ENCODE data around the gene VPS37B. TPM values are rescaled to one million over a fixed set of nuclear protein-coding genes. Genes with fewer than 3 reads are reported as not detected.

Gene VPS37B
- total and polyA plus RNA-seq, 2 donors, result 8.9 to 28.2 TPM

DNA sequence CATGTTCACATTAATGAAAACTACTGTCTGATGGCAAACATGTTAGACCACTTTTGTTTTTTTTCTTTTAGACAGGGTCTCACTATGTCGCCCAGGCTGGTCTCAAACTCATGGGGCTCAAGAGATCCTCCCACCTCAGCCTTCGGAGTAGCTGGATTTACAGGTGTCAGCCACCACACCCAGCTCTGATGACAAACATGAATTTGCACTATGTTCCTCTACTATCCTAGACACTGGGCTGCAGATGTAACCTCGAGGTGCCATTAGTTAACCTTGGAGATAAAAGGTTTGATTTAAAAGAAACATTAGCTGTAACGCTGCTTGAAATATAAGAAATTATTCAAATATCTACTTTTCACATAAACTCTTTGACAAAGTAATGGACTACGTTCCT, 8.1 kb downstream of the VPS37B start:
- H3K27ac ChIP-seq (ENCODE audit: low read depth in 1 of 2, low read length in 1 of 2), result peak overlapping the region; percentile 85 to 89
- no peak for DNase-seq (ENCODE audit: low read depth in 6 of 9, low spot score in 9 of 9)
- 14% methylated on average over 5 of the region's 5 CpGs for WGBS
- peaks cover 48 to 82% of the 10 kb centered on the region in 2 donors for H3K4me1 ChIP-seq (ENCODE audit: control insufficient read depth in 2 of 2, insufficient read depth in 2 of 2, low read length in 2 of 2)
- no peaks in the 10 kb centered on the region for H3K36me3 ChIP-seq (ENCODE audit: control insufficient read depth in 2 of 2, insufficient read depth in 2 of 2, low read length in 1 of 2)
- H3K9me3 ChIP-seq (ENCODE audit: control insufficient read depth in 2 of 2, insufficient read depth in 1 of 2, low read length in 1 of 2), result no peaks in the 10 kb centered on the region
- peak overlapping the region in 1 of 2 donors; percentile 39 for H3K4me3 ChIP-seq (ENCODE audit: low read length in 2 of 2)
- no peaks in the 10 kb centered on the region for H3K27me3 ChIP-seq (ENCODE audit: control insufficient read depth in 2 of 2, insufficient read depth in 1 of 2, low read length in 1 of 2)

DNA sequence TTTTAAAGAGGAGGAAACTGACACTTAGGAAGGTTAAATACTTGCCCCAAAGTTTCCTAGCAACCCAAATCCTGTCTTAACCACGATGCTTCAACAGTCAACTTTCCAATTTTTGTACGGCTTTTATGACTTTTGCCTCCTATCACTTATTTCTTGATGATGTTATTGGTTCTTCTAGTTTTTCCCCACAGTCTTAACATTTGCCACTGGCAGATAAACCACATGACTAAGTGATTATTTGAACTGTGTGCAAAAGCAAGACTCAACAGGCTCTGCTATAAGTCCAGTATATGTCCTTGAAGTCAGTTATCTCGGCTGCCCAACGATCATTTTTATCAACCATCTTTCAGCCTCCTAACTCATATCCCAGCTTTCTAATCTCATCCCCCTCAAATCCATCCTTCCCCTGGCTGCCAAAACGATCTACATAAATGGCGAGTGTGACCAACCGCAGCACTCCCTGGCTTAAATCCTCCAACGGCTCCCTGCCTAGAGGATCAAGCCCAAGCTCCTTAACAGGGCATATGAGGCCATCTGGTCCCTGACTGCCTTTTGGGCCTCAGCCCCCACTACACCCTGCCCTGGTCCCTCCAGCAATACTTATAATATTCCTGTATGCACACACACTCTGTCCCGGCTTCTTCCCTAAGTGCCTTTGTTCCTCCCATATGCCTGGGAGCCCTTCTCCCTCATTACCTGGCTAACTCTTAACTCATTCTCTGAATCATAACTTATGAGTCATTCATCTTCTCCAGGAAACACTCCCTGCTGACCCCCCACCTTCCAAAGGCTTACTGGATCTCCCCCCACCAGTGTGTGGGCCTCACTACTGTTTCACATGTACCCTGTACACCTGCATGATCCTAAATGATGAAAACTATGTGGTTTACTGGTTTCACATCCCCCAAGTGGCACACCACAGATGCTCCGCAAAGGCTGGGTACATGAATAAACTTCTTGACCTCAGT, 8.8 kb downstream of the VPS37B start:
- Histone ChIP-seq H3K27ac (ENCODE audit: low read depth in 1 of 2, low read length in 1 of 2) (peak overlapping the region; percentile 85 to 89), H3K4me1 (ENCODE audit: control insufficient read depth in 2 of 2, insufficient read depth in 2 of 2, low read length in 2 of 2) (peaks cover 49 to 78% of the 10 kb centered on the region in 2 donors), H3K4me3 (ENCODE audit: low read length in 2 of 2) (no peak overlapping the region), H3K9me3 (ENCODE audit: control insufficient read depth in 2 of 2, insufficient read depth in 1 of 2, low read length in 1 of 2) (no peaks in the 10 kb centered on the region), H3K36me3 (ENCODE audit: control insufficient read depth in 2 of 2, insufficient read depth in 2 of 2, low read length in 1 of 2) (no peaks in the 10 kb centered on the region), H3K27me3 (ENCODE audit: control insufficient read depth in 2 of 2, insufficient read depth in 1 of 2, low read length in 1 of 2) (no peaks in the 10 kb centered on the region)
- peak in 2 of 9 donors; percentile 58 to 80 for DNase-seq (ENCODE audit: low read depth in 6 of 9, low spot score in 9 of 9)
- 59% methylated on average over 10 of the region's 10 CpGs for WGBS

DNA sequence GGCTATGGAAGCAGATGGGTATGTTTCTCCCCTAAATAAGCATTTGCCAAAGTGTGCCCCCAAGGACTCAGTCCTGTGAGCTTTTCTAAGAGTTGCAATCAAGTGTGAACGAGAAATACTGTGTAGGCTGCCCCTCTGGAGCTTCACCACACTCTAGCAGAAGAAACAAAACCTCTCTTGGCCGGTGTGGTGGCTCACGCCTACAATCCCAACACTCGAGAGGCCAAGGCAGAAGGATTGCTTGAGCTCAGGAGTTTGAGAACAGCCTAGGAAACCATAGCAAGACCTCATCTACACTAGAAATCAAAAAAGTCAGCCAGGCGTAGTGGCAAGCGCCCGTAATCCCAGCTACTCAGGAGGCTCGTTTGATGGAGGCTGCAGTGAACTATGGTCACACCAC, 9.8 kb downstream of the VPS37B start:
- no peak overlapping the region for H3K27ac ChIP-seq (ENCODE audit: low read depth in 1 of 2, low read length in 1 of 2)
- no peaks in the 10 kb centered on the region for H3K9me3 ChIP-seq (ENCODE audit: control insufficient read depth in 2 of 2, insufficient read depth in 1 of 2, low read length in 1 of 2)
- no peaks in the 10 kb centered on the region for H3K27me3 ChIP-seq (ENCODE audit: control insufficient read depth in 2 of 2, insufficient read depth in 1 of 2, low read length in 1 of 2)
- H3K4me1 ChIP-seq (ENCODE audit: control insufficient read depth in 2 of 2, insufficient read depth in 2 of 2, low read length in 2 of 2), result peaks cover 53 to 74% of the 10 kb centered on the region in 2 donors
- H3K36me3 ChIP-seq (ENCODE audit: control insufficient read depth in 2 of 2, insufficient read depth in 2 of 2, low read length in 1 of 2), result no peaks in the 10 kb centered on the region
- WGBS, result 91% methylated on average over 8 of the region's 8 CpGs
- no peak for DNase-seq (ENCODE audit: low read depth in 6 of 9, low spot score in 9 of 9)
- no peak overlapping the region for H3K4me3 ChIP-seq (ENCODE audit: low read length in 2 of 2)

DNA sequence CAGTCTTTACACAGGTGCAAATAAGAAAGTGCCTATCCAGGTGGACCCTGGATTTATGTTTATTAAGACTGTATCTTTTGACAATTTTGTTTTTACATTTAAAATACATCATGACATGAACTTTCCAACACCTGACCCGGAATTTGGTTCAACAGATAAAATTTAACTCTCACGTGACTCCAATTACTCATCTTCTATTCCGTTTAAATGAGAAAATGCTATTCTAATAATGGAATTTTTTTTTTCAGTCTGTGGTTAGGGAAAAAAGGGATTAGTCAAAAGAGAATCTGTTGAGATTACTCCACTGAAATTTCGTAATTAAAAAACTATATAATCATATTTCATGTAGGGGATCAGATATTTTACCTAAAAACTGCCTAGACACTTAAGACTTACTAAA, 11.1 kb downstream of the VPS37B start:
- Histone ChIP-seq H3K27ac (ENCODE audit: low read depth in 1 of 2, low read length in 1 of 2) (no peak overlapping the region), H3K36me3 (ENCODE audit: control insufficient read depth in 2 of 2, insufficient read depth in 2 of 2, low read length in 1 of 2) (peaks cover 0 to 6% of the 10 kb centered on the region in 2 donors), H3K4me1 (ENCODE audit: control insufficient read depth in 2 of 2, insufficient read depth in 2 of 2, low read length in 2 of 2) (peaks cover 57 to 72% of the 10 kb centered on the region in 2 donors), H3K27me3 (ENCODE audit: control insufficient read depth in 2 of 2, insufficient read depth in 1 of 2, low read length in 1 of 2) (no peaks in the 10 kb centered on the region), H3K4me3 (ENCODE audit: low read length in 2 of 2) (no peak overlapping the region), H3K9me3 (ENCODE audit: control insufficient read depth in 2 of 2, insufficient read depth in 1 of 2, low read length in 1 of 2) (no peaks in the 10 kb centered on the region)
- 92% methylated on average over 4 of the region's 4 CpGs for WGBS
- DNase-seq (ENCODE audit: low read depth in 6 of 9, low spot score in 9 of 9), result no peak

DNA sequence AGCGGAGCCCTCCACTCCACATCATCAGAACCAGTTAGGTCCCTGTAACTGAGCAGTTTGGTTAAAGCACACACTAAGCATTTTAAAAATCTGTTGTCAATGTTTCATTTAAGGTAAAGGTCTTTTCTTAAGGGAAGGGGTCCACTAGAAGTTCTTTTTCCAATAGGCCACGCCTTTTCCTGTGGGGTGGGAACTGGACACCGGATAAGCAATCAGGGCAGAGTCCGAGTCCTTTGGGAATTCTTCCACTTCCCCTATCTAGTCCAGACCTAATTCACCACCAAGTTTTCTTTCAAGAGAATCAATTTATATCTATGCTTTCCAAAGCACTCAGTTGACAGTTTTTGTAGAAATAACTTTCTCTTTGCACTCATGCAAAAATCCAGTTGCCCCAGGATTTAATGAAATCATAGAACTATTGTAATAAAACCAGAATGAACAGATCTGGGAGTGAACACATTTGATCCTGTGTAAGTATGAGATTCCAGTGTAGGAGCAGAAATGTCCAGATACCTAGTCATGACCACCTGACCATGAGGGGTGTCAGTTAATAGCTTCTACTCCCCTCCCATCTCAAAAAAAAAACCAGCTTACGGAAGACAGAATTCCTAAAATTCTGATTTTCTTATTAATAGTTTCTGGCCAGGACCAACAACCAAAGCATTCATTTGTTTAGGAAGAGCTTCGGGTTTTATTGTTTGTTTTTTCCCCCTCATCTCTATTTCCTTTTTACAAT, 11.7 kb downstream of the VPS37B start:
- 88% methylated on average over 6 of the region's 6 CpGs for WGBS
- no peak for DNase-seq (ENCODE audit: low read depth in 6 of 9, low spot score in 9 of 9)
- peaks cover 1 to 6% of the 10 kb centered on the region in 2 donors for H3K36me3 ChIP-seq (ENCODE audit: control insufficient read depth in 2 of 2, insufficient read depth in 2 of 2, low read length in 1 of 2)
- H3K27ac ChIP-seq (ENCODE audit: low read depth in 1 of 2, low read length in 1 of 2), result no peak overlapping the region
- H3K4me3 ChIP-seq (ENCODE audit: low read length in 2 of 2), result no peak overlapping the region
- H3K9me3 ChIP-seq (ENCODE audit: control insufficient read depth in 2 of 2, insufficient read depth in 1 of 2, low read length in 1 of 2), result no peaks in the 10 kb centered on the region
- peaks cover 57 to 71% of the 10 kb centered on the region in 2 donors for H3K4me1 ChIP-seq (ENCODE audit: control insufficient read depth in 2 of 2, insufficient read depth in 2 of 2, low read length in 2 of 2)
- no peaks in the 10 kb centered on the region for H3K27me3 ChIP-seq (ENCODE audit: control insufficient read depth in 2 of 2, insufficient read depth in 1 of 2, low read length in 1 of 2)

DNA sequence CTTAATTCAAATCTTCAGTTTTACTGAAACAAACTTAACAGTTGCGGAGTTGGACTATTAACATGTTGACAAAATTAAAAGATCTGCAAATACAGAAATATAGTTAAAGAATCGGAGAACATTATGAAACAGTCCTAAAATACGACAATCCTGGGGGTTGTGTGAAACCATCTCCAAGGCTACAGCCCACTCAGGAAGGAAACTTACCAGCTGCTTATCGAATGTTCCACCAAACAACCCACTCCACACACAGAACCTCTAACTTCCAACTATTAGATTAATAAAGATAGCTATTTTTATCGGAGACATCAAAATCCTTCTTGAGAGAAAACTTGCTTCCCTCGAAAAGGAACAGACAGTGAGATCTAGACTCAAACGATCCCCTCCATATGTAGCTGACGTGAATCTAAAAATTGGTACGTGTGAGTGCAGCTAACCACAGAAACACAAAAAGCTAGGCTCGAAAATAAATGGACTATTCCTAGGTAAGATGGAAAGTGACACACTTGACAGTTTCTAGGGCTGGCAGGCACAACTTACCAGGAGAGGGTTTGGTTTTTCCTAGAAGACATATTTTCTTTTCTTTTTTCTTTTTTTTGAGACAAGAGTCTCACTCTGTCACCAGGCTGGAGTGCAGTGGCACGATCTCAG, 12.9 kb downstream of the VPS37B start:
- peaks cover 52 to 72% of the 10 kb centered on the region in 2 donors for H3K4me1 ChIP-seq (ENCODE audit: control insufficient read depth in 2 of 2, insufficient read depth in 2 of 2, low read length in 2 of 2)
- peak overlapping the region in 1 of 2 donors; percentile 20 for H3K27ac ChIP-seq (ENCODE audit: low read depth in 1 of 2, low read length in 1 of 2)
- DNase-seq (ENCODE audit: low read depth in 6 of 9, low spot score in 9 of 9), result no peak
- H3K27me3 ChIP-seq (ENCODE audit: control insufficient read depth in 2 of 2, insufficient read depth in 1 of 2, low read length in 1 of 2), result no peaks in the 10 kb centered on the region
- 18% methylated on average over 11 of the region's 11 CpGs for WGBS
- peaks cover 4 to 6% of the 10 kb centered on the region in 2 donors for H3K36me3 ChIP-seq (ENCODE audit: control insufficient read depth in 2 of 2, insufficient read depth in 2 of 2, low read length in 1 of 2)
- H3K9me3 ChIP-seq (ENCODE audit: control insufficient read depth in 2 of 2, insufficient read depth in 1 of 2, low read length in 1 of 2), result no peaks in the 10 kb centered on the region
- H3K4me3 ChIP-seq (ENCODE audit: low read length in 2 of 2), result no peak overlapping the region

DNA sequence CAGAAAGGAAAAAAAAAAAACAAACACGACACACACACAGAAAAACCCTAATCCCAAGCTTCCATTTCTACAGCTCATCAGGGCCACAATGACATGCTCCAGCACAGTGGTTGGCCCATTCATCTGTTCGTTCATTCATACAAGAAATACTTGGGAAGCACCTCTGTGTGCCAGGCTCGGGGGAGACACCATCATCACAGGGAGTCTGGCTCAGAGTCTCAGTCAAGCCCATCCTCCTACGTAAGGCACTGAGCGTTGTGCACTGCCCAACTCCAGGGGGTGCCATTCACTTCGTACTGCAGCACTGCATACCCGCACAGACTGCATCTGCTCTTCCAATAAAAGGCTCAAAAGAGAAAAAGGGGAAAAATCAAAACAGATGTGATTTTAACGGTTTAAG, 15.3 kb downstream of the VPS37B start:
- Histone ChIP-seq H3K4me1 (ENCODE audit: control insufficient read depth in 2 of 2, insufficient read depth in 2 of 2, low read length in 2 of 2) (peaks cover 35 to 64% of the 10 kb centered on the region in 2 donors), H3K36me3 (ENCODE audit: control insufficient read depth in 2 of 2, insufficient read depth in 2 of 2, low read length in 1 of 2) (peaks cover 4 to 6% of the 10 kb centered on the region in 2 donors)

DNA sequence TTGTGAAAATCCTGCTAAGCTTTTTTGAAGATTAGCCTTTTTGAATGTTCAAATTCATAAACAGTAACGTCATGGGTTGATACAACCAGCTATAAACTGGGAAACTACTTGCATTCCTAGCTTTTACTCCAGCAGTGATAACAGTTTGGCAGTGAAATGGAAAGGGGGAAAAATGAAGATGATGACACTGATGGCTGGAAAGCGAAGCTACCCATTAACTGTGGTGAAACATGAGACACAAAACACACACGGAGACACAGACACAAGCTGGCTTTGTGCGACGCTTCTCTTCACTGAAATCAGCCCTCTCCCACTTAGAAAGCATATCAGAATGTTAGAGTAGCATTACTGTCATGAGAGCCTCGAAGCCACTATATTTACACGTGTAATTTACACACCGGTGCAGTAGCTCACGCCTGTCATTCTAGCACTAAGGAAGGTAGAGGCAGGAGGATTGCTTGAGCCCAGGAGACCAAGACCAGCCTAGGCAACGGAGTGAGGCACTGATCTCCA, 15.7 kb downstream of the VPS37B start:
- Histone ChIP-seq H3K36me3 (ENCODE audit: control insufficient read depth in 2 of 2, insufficient read depth in 2 of 2, low read length in 1 of 2) (peaks cover 4 to 6% of the 10 kb centered on the region in 2 donors), H3K4me1 (ENCODE audit: control insufficient read depth in 2 of 2, insufficient read depth in 2 of 2, low read length in 2 of 2) (peaks cover 37 to 68% of the 10 kb centered on the region in 2 donors), H3K27ac (ENCODE audit: low read depth in 1 of 2, low read length in 1 of 2) (peak overlapping the region in 1 of 2 donors; percentile 78), H3K9me3 (ENCODE audit: control insufficient read depth in 2 of 2, insufficient read depth in 1 of 2, low read length in 1 of 2) (no peaks in the 10 kb centered on the region), H3K4me3 (ENCODE audit: low read length in 2 of 2) (no peak overlapping the region), H3K27me3 (ENCODE audit: control insufficient read depth in 2 of 2, insufficient read depth in 1 of 2, low read length in 1 of 2) (no peaks in the 10 kb centered on the region)
- no peak for DNase-seq (ENCODE audit: low read depth in 6 of 9, low spot score in 9 of 9)
- 91% methylated on average over 10 of the region's 10 CpGs for WGBS

More for the DNA sequence above, 15.3 kb downstream of the VPS37B start:
- peak in 1 of 9 donors; percentile 63 for DNase-seq (ENCODE audit: low read depth in 6 of 9, low spot score in 9 of 9)
- Histone ChIP-seq H3K27ac (ENCODE audit: low read depth in 1 of 2, low read length in 1 of 2) (peak overlapping the region; percentile 8 to 78), H3K27me3 (ENCODE audit: control insufficient read depth in 2 of 2, insufficient read depth in 1 of 2, low read length in 1 of 2) (no peaks in the 10 kb centered on the region), H3K9me3 (ENCODE audit: control insufficient read depth in 2 of 2, insufficient read depth in 1 of 2, low read length in 1 of 2) (no peaks in the 10 kb centered on the region), H3K4me3 (ENCODE audit: low read length in 2 of 2) (no peak overlapping the region)
- 57% methylated on average over 8 of the region's 8 CpGs for WGBS

Data from thymus (tissue), 11 donors.